NCI-H146 treated with DMSO at 0.1 percent for 48 hours (cell line): Measurements from ENCODE around the gene GKN2.
"Not testable (repeated sequence)": the region's sequence is repeated elsewhere in the genome, so short reads cannot be mapped to it uniquely, and the experiment has no call there.

Source experiments
- DNase-seq: peaks from one replicate; lab custom pipeline; 2025; ENCODE audit not compliant: unreplicated experiment; lab: John Stamatoyannopoulos, UW

The GKN2 gene

GRCh38 chr2:68961380-68961779 is 8.7 kb upstream of the GKN2 start:
- peak; percentile 5 for DNase-seq

GRCh38 chr2:68959001-68959400 is 6.3 kb upstream of the GKN2 start:
- DNase-seq: no peak

GRCh38 chr2:68955432-68955831 is 2.7 kb upstream of the GKN2 start:
- DNase-seq: not testable (repeated sequence)

GRCh38 chr2:68951899-68952298 is 794 bp downstream of the GKN2 start:
- no peak for DNase-seq

- no peak for DNase-seq
Measured at GRCh38 chr2:68948710-68949109, 4.0 kb downstream of the GKN2 start.

- peak; percentile 37 for DNase-seq
Measured at GRCh38 chr2:68946117-68946516, 6.6 kb downstream of the GKN2 start.

- peak; percentile 62 for DNase-seq
Measured at GRCh38 chr2:68943581-68944568, 8.8 kb downstream of the GKN2 start.

GRCh38 chr2:68942827-68943226 is 9.9 kb downstream of the GKN2 start:
- no peak for DNase-seq

- no peak for DNase-seq
Measured at GRCh38 chr2:68940369-68940768, 12.3 kb downstream of the GKN2 start.

GRCh38 chr2:68939962-68940361 is 12.7 kb downstream of the GKN2 start:
- no peak for DNase-seq

GRCh38 chr2:68938938-68939337 is 13.8 kb downstream of the GKN2 start:
- DNase-seq: no peak

- no peak for DNase-seq
Measured at GRCh38 chr2:68937346-68938055, 15.2 kb downstream of the GKN2 start.

- no peak for DNase-seq
Measured at GRCh38 chr2:68936889-68937288, 15.8 kb downstream of the GKN2 start.

GRCh38 chr2:68936427-68936826 is 16.3 kb downstream of the GKN2 start:
- DNase-seq: no peak

- DNase-seq: no peak
Measured at GRCh38 chr2:68935471-68935870, 17.2 kb downstream of the GKN2 start.

GRCh38 chr2:68934021-68934420 is 18.7 kb downstream of the GKN2 start:
- no peak for DNase-seq

- DNase-seq: no peak
Measured at GRCh38 chr2:68932402-68932801, 20.3 kb downstream of the GKN2 start.

- DNase-seq: no peak
Measured at GRCh38 chr2:68931799-68932198, 20.9 kb downstream of the GKN2 start.

- DNase-seq: no peak
Measured at GRCh38 chr2:68931149-68931711, 21.5 kb downstream of the GKN2 start.

- no peak for DNase-seq
Measured at GRCh38 chr2:68926796-68927195, 25.9 kb downstream of the GKN2 start.

- no peak for DNase-seq
Measured at GRCh38 chr2:68925295-68925896, 27.3 kb downstream of the GKN2 start.
